Esophagus squamous epithelium (tissue), 4 donors: ENCODE results near the gene TMPRSS11A.

ENCODE experiments used
- POLR2A ChIP-seq, 4 donors: fragments of 450-650 bp; IDR thresholded peaks; one replicate each; pipeline ENCODE4 v1.6.1; 2017; ENCODE audit warnings: antibody characterized with exemption in 4 of 4, mild to moderate bottlenecking in 4 of 4, moderate library complexity in 3 of 4
- TF ChIP-seq, protein P1 (sequence below), 6 experiments: fragments of 450-650 bp in 4 of 6; fragments of 200-600 bp in 2 of 6; sonication (generic) in 2 of 6; IDR thresholded peaks; one replicate each; pipeline ENCODE4 v1.5.1; 2016 to 2019; ENCODE audit warnings: antibody characterized with exemption in 6 of 6, mild to moderate bottlenecking in 4 of 6, moderate library complexity in 4 of 6

DNA sequence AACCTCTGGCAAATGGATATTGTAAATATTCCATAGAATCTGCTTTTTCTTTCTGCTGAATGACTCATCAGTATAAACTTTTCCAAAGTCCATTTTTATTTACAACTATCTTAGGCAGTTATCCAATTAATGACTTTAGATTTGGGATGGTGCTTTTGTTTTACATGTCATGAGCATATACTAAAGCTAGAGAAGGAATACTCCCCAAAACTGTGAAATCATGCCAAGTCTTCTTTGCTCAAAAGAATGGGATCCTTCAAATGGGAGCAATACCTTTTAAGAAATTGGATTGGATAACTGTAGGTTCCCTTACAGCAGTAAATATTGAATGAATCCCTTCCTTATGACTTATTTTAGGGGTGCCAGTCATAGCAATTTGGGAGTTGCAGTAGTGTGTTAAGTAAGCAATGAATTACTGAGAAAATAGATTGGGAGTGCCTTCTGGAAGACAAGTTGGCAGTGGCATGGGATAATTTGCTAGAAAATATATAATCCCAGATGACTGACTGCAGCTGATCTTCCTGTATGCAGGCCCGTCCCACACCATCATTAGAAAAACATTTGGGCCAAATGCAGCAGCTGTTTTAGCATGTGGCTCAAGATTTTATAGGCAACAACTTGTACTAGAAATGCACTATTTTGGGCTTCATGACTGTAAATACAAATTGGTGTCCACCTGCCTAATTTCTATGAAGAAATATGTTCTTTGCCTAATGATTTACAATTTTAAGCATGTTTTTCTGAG, 82.3 kb downstream of the TMPRSS11A start:
- TF ChIP-seq, protein P1, sequence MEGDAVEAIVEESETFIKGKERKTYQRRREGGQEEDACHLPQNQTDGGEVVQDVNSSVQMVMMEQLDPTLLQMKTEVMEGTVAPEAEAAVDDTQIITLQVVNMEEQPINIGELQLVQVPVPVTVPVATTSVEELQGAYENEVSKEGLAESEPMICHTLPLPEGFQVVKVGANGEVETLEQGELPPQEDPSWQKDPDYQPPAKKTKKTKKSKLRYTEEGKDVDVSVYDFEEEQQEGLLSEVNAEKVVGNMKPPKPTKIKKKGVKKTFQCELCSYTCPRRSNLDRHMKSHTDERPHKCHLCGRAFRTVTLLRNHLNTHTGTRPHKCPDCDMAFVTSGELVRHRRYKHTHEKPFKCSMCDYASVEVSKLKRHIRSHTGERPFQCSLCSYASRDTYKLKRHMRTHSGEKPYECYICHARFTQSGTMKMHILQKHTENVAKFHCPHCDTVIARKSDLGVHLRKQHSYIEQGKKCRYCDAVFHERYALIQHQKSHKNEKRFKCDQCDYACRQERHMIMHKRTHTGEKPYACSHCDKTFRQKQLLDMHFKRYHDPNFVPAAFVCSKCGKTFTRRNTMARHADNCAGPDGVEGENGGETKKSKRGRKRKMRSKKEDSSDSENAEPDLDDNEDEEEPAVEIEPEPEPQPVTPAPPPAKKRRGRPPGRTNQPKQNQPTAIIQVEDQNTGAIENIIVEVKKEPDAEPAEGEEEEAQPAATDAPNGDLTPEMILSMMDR (IDR thresholded peaks at IDR 0.05), result no peak
- TF ChIP-seq POLR2A (IDR thresholded peaks at IDR 0.05), result no peak
